DOHH2 (cell line): ENCODE data around the gene PIM3.

Experiments
- H3F3A ChIP-seq: fragments of 200-600 bp; sonication (generic), shearing (Covaris generic); 2 replicates; pipeline ENCODE4 v1.6.0; 2016; ENCODE audit warnings: antibody characterized with exemption, mild to moderate bottlenecking; ENCODE audit not compliant: control insufficient read depth, insufficient read depth
- H3K27ac ChIP-seq: fragments of 200-600 bp; sonication (generic); 2 replicates; pipeline ENCODE4 v1.5.1; 2014; ENCODE audit warnings: low read depth, mild to moderate bottlenecking, low read length, moderate library complexity
- H3K27me3 ChIP-seq: fragments of 200-600 bp; sonication (generic); 2 replicates; pipeline ENCODE4 v1.6.1; 2014; ENCODE audit warnings: mild to moderate bottlenecking, low read length, mixed read lengths; ENCODE audit not compliant: control insufficient read depth
- H3K36me3 ChIP-seq: fragments of 200-600 bp; sonication (generic); 2 replicates; pipeline ENCODE4 v1.6.1; 2014; ENCODE audit warnings: mild to moderate bottlenecking, low read length, moderate library complexity, mixed read lengths; ENCODE audit not compliant: control insufficient read depth
- H3K4me1 ChIP-seq: fragments of 200-600 bp; sonication (generic); 2 replicates; pipeline ENCODE4 v1.6.1; 2014; ENCODE audit warnings: mild to moderate bottlenecking, low read length, mixed read lengths; ENCODE audit not compliant: control insufficient read depth
- H3K4me2 ChIP-seq: fragments of 200-600 bp; sonication (generic); 2 replicates; pipeline ENCODE4 v1.6.0; 2014; ENCODE audit warnings: mild to moderate bottlenecking, low read length, moderate library complexity
- H3K4me3 ChIP-seq: fragments of 200-600 bp; sonication (generic); 2 replicates; pipeline ENCODE4 v1.5.1; 2014; ENCODE audit warnings: mild to moderate bottlenecking, low read length, mixed read lengths
- H3K79me2 ChIP-seq: fragments of 200-600 bp; sonication (generic); 2 replicates; pipeline ENCODE4 v1.6.1; 2014; ENCODE audit warnings: mild to moderate bottlenecking, low read length, mixed read lengths; ENCODE audit not compliant: control insufficient read depth
- H3K9me2 ChIP-seq: fragments of 200-600 bp; sonication (generic); replicated peaks from 2 replicates; pipeline ENCODE4 v1.6.1; 2014; ENCODE audit warnings: mild to moderate bottlenecking, low read length, mixed read lengths; ENCODE audit not compliant: control insufficient read depth
- H3K9me3 ChIP-seq: fragments of 200-600 bp; sonication (generic); 2 replicates; pipeline ENCODE4 v1.6.1; 2014; ENCODE audit warnings: antibody characterized with exemption, low read length, mixed read lengths; ENCODE audit not compliant: control insufficient read depth, insufficient read depth
- H4K20me1 ChIP-seq: fragments of 200-600 bp; sonication (generic); 2 replicates; pipeline ENCODE4 v1.6.0; 2014; ENCODE audit warnings: low read depth, mild to moderate bottlenecking, antibody characterized with exemption, low read length, moderate library complexity; ENCODE audit not compliant: control insufficient read depth, insufficient read depth
- CTCF ChIP-seq: fragments of 200-600 bp; sonication (generic); IDR thresholded peaks from one replicate; pipeline ENCODE4 v1.5.1; 2014; ENCODE audit warnings: antibody characterized with exemption, mild to moderate bottlenecking, low read depth, low read length; ENCODE audit not compliant: poor library complexity, severe bottlenecking
- EZH2phosphoT487 ChIP-seq: fragments of 200-600 bp; sonication (generic); IDR thresholded peaks from 2 replicates; pipeline ENCODE4 v1.6.1; 2017; ENCODE audit warnings: borderline replicate concordance, mild to moderate bottlenecking, antibody characterized with exemption, low read length, moderate library complexity, mixed read lengths

Gene PIM3

GRCh38 chr22:49992921-49993648 lies 32.5 kb downstream of the PIM3 start:
- TF ChIP-seq CTCF (peak; percentile 92), EZH2phosphoT487 (no peak)
- no peaks in the 10 kb centered on the region for H3K27me3 ChIP-seq

GRCh38 chr22:49993649-49994360 lies 33.2 kb downstream of the PIM3 start:
- H3K4me3 ChIP-seq, result no peak overlapping the region
- no peaks in the 10 kb centered on the region for H3K9me2 ChIP-seq
- H3K9me3 ChIP-seq, result no peaks in the 10 kb centered on the region
- peak overlapping the region; percentile 43; the same call in 1 of the 2 replicates for H3K4me2 ChIP-seq
- H4K20me1 ChIP-seq, result no peaks in the 10 kb centered on the region
- H3K27me3 ChIP-seq, result no peaks in the 10 kb centered on the region
- H3F3A ChIP-seq, result no peaks in the 10 kb centered on the region
- H3K4me1 ChIP-seq, result peaks cover 21% of the 10 kb centered on the region
- no peaks in the 10 kb centered on the region for H3K79me2 ChIP-seq
- H3K27ac ChIP-seq, result no peak overlapping the region
- H3K36me3 ChIP-seq, result no peaks in the 10 kb centered on the region
- TF ChIP-seq CTCF, result peak; percentile 1
- no peak for TF ChIP-seq EZH2phosphoT487

More at GRCh38 chr22:49992921-49993648, 32.5 kb downstream of the PIM3 start:
- Histone ChIP-seq H3F3A (no peaks in the 10 kb centered on the region), H3K9me3 (no peaks in the 10 kb centered on the region; the same call in 1 of the 2 replicates), H3K36me3 (no peaks in the 10 kb centered on the region), H3K4me1 (peaks cover 21% of the 10 kb centered on the region), H3K4me3 (no peak overlapping the region), H3K27ac (no peak overlapping the region), H3K79me2 (no peaks in the 10 kb centered on the region), H3K9me2 (no peaks in the 10 kb centered on the region), H3K4me2 (peak overlapping the region; percentile 43), H4K20me1 (no peaks in the 10 kb centered on the region)

GRCh38 chr22:49994361-49995040 lies 33.9 kb downstream of the PIM3 start:
- H4K20me1 ChIP-seq, result no peaks in the 10 kb centered on the region
- no peaks in the 10 kb centered on the region for H3K36me3 ChIP-seq
- peaks cover 21% of the 10 kb centered on the region for H3K4me1 ChIP-seq
- H3K79me2 ChIP-seq, result no peaks in the 10 kb centered on the region
- no peak overlapping the region for H3K4me3 ChIP-seq
- H3K4me2 ChIP-seq, result no peak overlapping the region
- H3K9me2 ChIP-seq, result no peaks in the 10 kb centered on the region
- TF ChIP-seq EZH2phosphoT487 (no peak), CTCF (no peak)
- no peaks in the 10 kb centered on the region for H3F3A ChIP-seq
- H3K27ac ChIP-seq, result no peak overlapping the region
- no peaks in the 10 kb centered on the region for H3K27me3 ChIP-seq
- H3K9me3 ChIP-seq, result no peaks in the 10 kb centered on the region
